GM10266 (cell line): ENCODE measurements around the gene TTC27.

Experiments used
- DNase-seq: peaks from one replicate; pipeline ENCODE4 v3.0.0; 2012; ENCODE audit errors: extremely low spot score
- CTCF ChIP-seq: IDR thresholded peaks from 2 replicates; pipeline ENCODE4 v1.5.1; 2012; ENCODE audit warnings: mild to moderate bottlenecking, low read depth; ENCODE audit not compliant: control insufficient read depth, insufficient read depth; ENCODE audit errors: missing control alignments

TTC27 gene

GRCh38 chr2:32627814-32628579 lies at the start of gene TTC27:
TSS of gene TTC27 (plus strand) at chr2:32628050. CDS start at chr2:32628293, 243 bp downstream.
- TF ChIP-seq CTCF = no peak
- peak; percentile 90 for DNase-seq

GRCh38 chr2:32591669-32592463 lies 36.0 kb upstream of the TTC27 start:
- TF ChIP-seq CTCF = no peak
- DNase-seq = no peak

- TF ChIP-seq CTCF = no peak
- no peak for DNase-seq
Observed at GRCh38 chr2:32594573-32594972, 33.3 kb upstream of the TTC27 start.

- TF ChIP-seq CTCF = no peak
- no peak for DNase-seq
Observed at GRCh38 chr2:32611366-32611765, 16.5 kb upstream of the TTC27 start.

- no peak for DNase-seq
- TF ChIP-seq CTCF = no peak
Observed at GRCh38 chr2:32611771-32612170, 16.1 kb upstream of the TTC27 start.

- TF ChIP-seq CTCF = no peak
- no peak for DNase-seq
Observed at GRCh38 chr2:32614084-32614483, 13.8 kb upstream of the TTC27 start.

GRCh38 chr2:32617599-32618189 lies 10.2 kb upstream of the TTC27 start:
- no peak for DNase-seq
- TF ChIP-seq CTCF = no peak
